HCT116 (cell line): ENCODE results near the gene PML. TPM values are rescaled to one million over a fixed set of nuclear protein-coding genes. Genes with fewer than 3 reads are reported as not detected.

Experiments used
- ATAC-seq: fragments of 200-7000 bp; cut with Tn5 transposase; 2 replicates; pipeline ENCODE4 v1.9.1; 2020; ENCODE audit warnings: mild to moderate bottlenecking, moderate library complexity
- BruUV-seq: library from RNA; stranded (reverse); fragments of 400-500 nt; replicated peaks from 2 replicates; lab custom pipeline; 2021; lab: Mats Ljungman, UMichigan
- CTCF ChIA-PET: fragments of 300-600 bp; sonication (Branson Sonifier 250); formaldehyde crosslinking; loops from one replicate; lab custom pipeline; 2021; ENCODE audit warnings: antibody characterized with exemption; lab: Charles Lee
- POLR2A ChIA-PET: fragments of 300-600, 350-600 bp; sonication (Branson Sonifier 250); formaldehyde crosslinking; loops from one replicate; lab custom pipeline; 2021; ENCODE audit warnings: antibody characterized with exemption; lab: Charles Lee
- RAD21 ChIA-PET, 2 experiments: fragments of 300-600 bp; sonication (Branson Sonifier 250); formaldehyde crosslinking; loops; one replicate each; lab custom pipeline; 2023; ENCODE audit warnings: low total read pairs in 2 of 2; ENCODE audit not compliant: uncharacterized antibody in 2 of 2, unreplicated experiment in 2 of 2, low non-redundant PET in 1 of 2; lab: Charles Lee
- DNase-seq: peaks from one replicate; pipeline ENCODE4 v3.0.0-alpha.2; 2010; ENCODE audit warnings: low read depth, low spot score
- H2AFZ ChIP-seq: fragments of 200-600 bp; shearing (Covaris generic), sonication (generic); 2 replicates; pipeline ENCODE4 v1.6.1; 2017; ENCODE audit warnings: low read depth, mixed run types, mixed read lengths, antibody characterized with exemption, low read length; ENCODE audit not compliant: poor library complexity, severe bottlenecking
- H3K27ac ChIP-seq: 2 replicates; pipeline ENCODE4 v1.5.1; 2012; ENCODE audit warnings: low read depth, low read length
- H3K27me3 ChIP-seq: fragments of 200-600 bp; sonication (generic); 2 replicates; pipeline ENCODE4 v1.6.1; 2016; ENCODE audit warnings: mixed run types, low read length, mixed read lengths; ENCODE audit not compliant: insufficient read depth
- H3K36me3 ChIP-seq, 2 experiments: fragments of 200-500 bp in 1 of 2; fragments of 200-600 bp in 1 of 2; sonication (Bioruptor generic) in 1 of 2; sonication (generic) in 1 of 2; 2 replicates each; pipeline versions ENCODE4 v1.5.1 to v1.6.1; 2014 to 2016; ENCODE audit warnings: low read length in 2 of 2, inconsistent platforms in 1 of 2, mixed read lengths in 1 of 2, mixed run types in 1 of 2; ENCODE audit not compliant: insufficient read depth in 2 of 2, control insufficient read depth in 1 of 2
- H3K4me1 ChIP-seq, 2 experiments: fragments of 200-600 bp in 1 of 2; sonication (generic) in 1 of 2; 2 replicates each; pipeline versions ENCODE4 v1.5.1 to v1.6.1; 2012 to 2017; ENCODE audit warnings: low read length in 2 of 2, inconsistent platforms in 1 of 2, mild to moderate bottlenecking in 1 of 2, mixed read lengths in 1 of 2, mixed run types in 1 of 2, moderate library complexity in 1 of 2; ENCODE audit not compliant: insufficient read depth in 2 of 2, control insufficient read depth in 1 of 2
- H3K4me2 ChIP-seq: fragments of 200-600 bp; sonication (generic); 2 replicates; pipeline ENCODE4 v1.6.1; 2017; ENCODE audit warnings: mixed run types, low read length, mixed read lengths
- H3K4me3 ChIP-seq, 2 experiments: fragments of 200-600 bp in 1 of 2; sonication (generic) in 1 of 2; replicated peaks in 1 of 2; 2 replicates each; pipeline ENCODE4 v1.5.1; 2011 to 2016; ENCODE audit warnings: low read length in 2 of 2, control low read depth in 1 of 2, low read depth in 1 of 2, mild to moderate bottlenecking in 1 of 2, mixed read lengths in 1 of 2, mixed run types in 1 of 2
- H3K79me2 ChIP-seq: fragments of 200-600 bp; sonication (generic); 2 replicates; pipeline ENCODE4 v1.6.1; 2017; ENCODE audit warnings: mild to moderate bottlenecking, mixed run types, low read length, moderate library complexity, mixed read lengths; ENCODE audit not compliant: insufficient read depth
- H3K9ac ChIP-seq: fragments of 200-600 bp; sonication (generic); 2 replicates; pipeline ENCODE4 v1.6.1; 2016; ENCODE audit warnings: low read length, mixed read lengths
- H3K9me2 ChIP-seq: fragments of 200-600 bp; sonication (generic), shearing (Covaris generic); 2 replicates; pipeline ENCODE4 v1.6.1; 2017; ENCODE audit warnings: mixed run types, mild to moderate bottlenecking, moderate library complexity; ENCODE audit not compliant: insufficient read depth
- H3K9me3 ChIP-seq, 2 experiments: fragments of 200-500 bp in 1 of 2; fragments of 200-600 bp in 1 of 2; sonication (Bioruptor generic) in 1 of 2; sonication (generic) in 1 of 2; 2 replicates each; pipeline ENCODE4 v1.6.1; 2014 to 2017; ENCODE audit warnings: low read length in 2 of 2, mixed read lengths in 2 of 2, inconsistent platforms in 1 of 2, low read depth in 1 of 2, mild to moderate bottlenecking in 1 of 2, mixed run types in 1 of 2, moderate library complexity in 1 of 2; ENCODE audit not compliant: control insufficient read depth in 1 of 2, insufficient read depth in 1 of 2
- H4K20me1 ChIP-seq: fragments of 200-600 bp; sonication (generic), shearing (Covaris generic); 2 replicates; pipeline ENCODE4 v1.6.1; 2017; ENCODE audit warnings: mixed run types, mild to moderate bottlenecking, moderate library complexity; ENCODE audit not compliant: insufficient read depth
- CBX3 ChIP-seq: IDR thresholded peaks from 2 replicates; pipeline ENCODE4 v1.6.1; 2012; ENCODE audit warnings: low read depth
- CEBPB ChIP-seq: IDR thresholded peaks from 2 replicates; pipeline ENCODE4 v1.6.1; 2012; ENCODE audit warnings: low read depth
- CTCF ChIP-seq, 3 experiments: fragments of 200-600 bp in 1 of 3; sonication (generic) in 1 of 3; IDR thresholded peaks in 2 of 3; conservative IDR thresholded peaks in 1 of 3; 2 replicates each; pipeline ENCODE4 v1.5.1; 2012 to 2017; ENCODE audit warnings: low read depth in 2 of 3, low read length in 2 of 3, antibody characterized with exemption in 1 of 3, borderline replicate concordance in 1 of 3, control low read depth in 1 of 3, mild to moderate bottlenecking in 1 of 3, mixed read lengths in 1 of 3, mixed run types in 1 of 3, moderate library complexity in 1 of 3; ENCODE audit not compliant: insufficient read depth in 1 of 3
- EGR1 ChIP-seq: IDR thresholded peaks from 2 replicates; pipeline ENCODE4 v1.6.1; 2012; ENCODE audit warnings: low read depth
- EZH2 ChIP-seq: fragments of 200-600 bp; sonication (generic); IDR thresholded peaks from 2 replicates; pipeline ENCODE4 v1.6.1; 2017; ENCODE audit warnings: antibody characterized with exemption, mixed run types
- FOSL1 ChIP-seq: IDR thresholded peaks from 2 replicates; pipeline ENCODE4 v1.6.1; 2012; ENCODE audit warnings: low read depth
- JUND ChIP-seq: IDR thresholded peaks from 2 replicates; pipeline ENCODE4 v1.6.1; 2012
- MAX ChIP-seq: IDR thresholded peaks from 2 replicates; pipeline ENCODE4 v1.6.1; 2012
- POLR2A ChIP-seq: IDR thresholded peaks from 2 replicates; pipeline ENCODE4 v1.7.0; 2011; ENCODE audit warnings: borderline replicate concordance; ENCODE audit not compliant: insufficient read depth, insufficient read length; ENCODE audit errors: extremely low read depth
- RAD21 ChIP-seq: IDR thresholded peaks from 2 replicates; pipeline ENCODE4 v1.6.1; 2012; ENCODE audit warnings: low read depth, mild to moderate bottlenecking
- SP1 ChIP-seq: IDR thresholded peaks from 2 replicates; pipeline ENCODE4 v1.6.1; 2012; ENCODE audit warnings: low read depth
- ZBTB33 ChIP-seq: IDR thresholded peaks from 2 replicates; pipeline ENCODE4 v1.6.1; 2011; ENCODE audit warnings: mild to moderate bottlenecking, low read length, moderate library complexity; ENCODE audit not compliant: insufficient replicate concordance; ENCODE audit errors: extremely low read depth
- intact Hi-C: fragments of 100-400 bp; cut with micrococcal nuclease; formaldehyde crosslinking; loops from 2 replicates; pipeline ENCODE4 v1.10.0; 2022
- total RNA-seq: library from RNA; stranded (reverse); gene quantifications from one replicate; pipeline ENCODE4 v1.2.1, GENCODE V29; 2021; ENCODE audit not compliant: unreplicated experiment

The PML gene
- total RNA-seq, 1 experiment from 2014 or later = 28.1 TPM

GRCh38 chr15:74019734-74020133 is 25.2 kb downstream of the PML start:
- no peaks in the 10 kb centered on the region for H4K20me1 ChIP-seq
- no peaks in the 10 kb centered on the region for H3K79me2 ChIP-seq
- intact Hi-C loops = loop anchor here (10.0 kb wide), 1 partner anchor 725 kb away; the partner anchor contains the start of gene CYP1A2
- H3K4me1 ChIP-seq = no peaks in the 10 kb centered on the region
- H3K9me2 ChIP-seq = no peaks in the 10 kb centered on the region
- no peaks in the 10 kb centered on the region; a peak in 3 of 4 replicates for H3K36me3 ChIP-seq
- H3K4me2 ChIP-seq = no peak overlapping the region
- no peak overlapping the region for H3K4me3 ChIP-seq
- CTCF ChIA-PET = no interaction called here
- POLR2A ChIA-PET = no interaction called here
- H3K9ac ChIP-seq = no peak overlapping the region
- DNase-seq = no peak
- RAD21 ChIA-PET = interaction anchor here in 1 of 2 experiments (0.7 kb wide), 1 partner anchor 106 kb away, joined by 4 read pairs; no protein-coding TSS in a partner anchor
- ATAC-seq = no peak
- H3K27me3 ChIP-seq = no peaks in the 10 kb centered on the region
- H3K27ac ChIP-seq = no peak overlapping the region
- H2AFZ ChIP-seq = no peak overlapping the region
- H3K9me3 ChIP-seq = no peaks in the 10 kb centered on the region
- no peak for TF ChIP-seq CEBPB
- TF ChIP-seq SP1 = no peak
- no peak for TF ChIP-seq RAD21
- no peak for TF ChIP-seq EZH2
- TF ChIP-seq CTCF (IDR thresholded peaks at IDR 0.05 in 2 of 3, conservative IDR thresholded peaks at IDR 0.05 in 1 of 3; ENCODE audit: borderline replicate concordance in 1 of 3, insufficient read depth in 1 of 3, low read depth in 2 of 3, low read length in 2 of 3) = no peak
- no peak for TF ChIP-seq MAX
- TF ChIP-seq POLR2A = no peak
- no peak for TF ChIP-seq FOSL1
- TF ChIP-seq ZBTB33 = no peak
- TF ChIP-seq CBX3 = no peak
- no peak for TF ChIP-seq JUND
- TF ChIP-seq EGR1 = no peak
- no TSS peak for BruUV-seq
